Retinal pigment epithelial cell (primary cell): ENCODE data around the gene CELF6.

ENCODE experiments used
- DNase-seq: peaks from one replicate; pipeline ENCODE4 v3.0.0-alpha.2; 2010; ENCODE audit warnings: low read depth
- H3K4me3 ChIP-seq: 2 replicates; pipeline ENCODE4 v1.5.1; 2011; ENCODE audit warnings: mild to moderate bottlenecking, low read length, control low read depth, moderate library complexity
- CTCF ChIP-seq: conservative IDR thresholded peaks from 2 replicates; pipeline ENCODE4 v1.5.1; 2011; ENCODE audit warnings: low read depth, low read length, control low read depth, inconsistent platforms

Gene CELF6

GRCh38 chr15:72272997-72273352 is 47.0 kb downstream of the CELF6 start:
- peak overlapping the region; percentile 49 for H3K4me3 ChIP-seq
- TF ChIP-seq CTCF, result no peak
- no peak for DNase-seq

GRCh38 chr15:72272213-72272996 is 47.6 kb downstream of the CELF6 start, which contains the start of gene PARP6:
Gene PARP6 (minus strand): TSS chr15:72272554. CDS start chr15:72267477, 5,077 bp downstream.
- H3K4me3 ChIP-seq, result peak within 1 kb of the TSS; percentile 88
- TF ChIP-seq CTCF, result peak; percentile 70
- DNase-seq, result peak; percentile 93

GRCh38 chr15:72271895-72272212 is 48.1 kb downstream of the CELF6 start:
- peak overlapping the region; percentile 88 for H3K4me3 ChIP-seq
- no peak for TF ChIP-seq CTCF
- DNase-seq, result no peak

- H3K4me3 ChIP-seq, result peak overlapping the region; percentile 88
- DNase-seq, result no peak
- TF ChIP-seq CTCF, result no peak
These were observed 48.7 kb downstream of the CELF6 start for GRCh38 chr15:72271221-72271620.

GRCh38 chr15:72269739-72270138 is 50.2 kb downstream of the CELF6 start:
- H3K4me3 ChIP-seq, result no peak overlapping the region
- no peak for TF ChIP-seq CTCF
- DNase-seq, result no peak

- DNase-seq, result no peak
- H3K4me3 ChIP-seq, result no peak overlapping the region
- TF ChIP-seq CTCF, result no peak
These were observed 54.9 kb downstream of the CELF6 start for GRCh38 chr15:72265031-72265430.

- no peak overlapping the region for H3K4me3 ChIP-seq
- DNase-seq, result no peak
- TF ChIP-seq CTCF, result no peak
These were observed 67.2 kb downstream of the CELF6 start for GRCh38 chr15:72252663-72253299.
